Measurements from ENCODE around the gene STIM2. TPM values are rescaled to one million over a fixed set of nuclear protein-coding genes. Genes with fewer than 3 reads are reported as not detected.

STIM2 gene
- total RNA-seq, 1 donor from 2014 or later: 43.9 TPM

DNA sequence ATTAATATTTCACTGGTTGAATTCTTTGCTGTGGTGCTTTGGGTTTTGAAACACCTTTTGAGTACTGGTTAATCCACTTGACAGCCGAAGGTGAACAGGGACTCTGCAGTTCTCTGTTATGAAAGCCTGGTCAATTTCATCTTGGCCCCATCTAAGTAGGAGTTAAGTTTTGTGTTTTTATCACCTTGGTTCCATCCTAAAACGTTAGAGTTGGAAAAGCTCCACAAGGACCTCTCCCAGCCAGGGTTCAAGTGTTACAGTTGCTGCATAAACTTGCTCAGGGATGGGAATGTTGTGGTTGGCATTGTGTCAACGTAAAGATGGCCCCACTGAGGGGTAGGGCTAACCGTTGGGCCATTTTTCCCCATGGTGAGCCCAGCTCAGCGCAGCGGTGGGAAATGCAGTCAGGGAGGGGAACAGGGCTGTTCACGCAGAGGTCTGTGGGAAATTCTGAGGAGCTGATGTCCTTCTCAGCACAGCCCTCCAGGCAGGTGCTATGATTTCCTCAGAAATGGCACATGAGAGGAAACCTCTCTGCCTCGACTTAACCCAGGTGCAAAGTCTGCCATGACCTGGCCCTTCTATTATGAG, 188.7 kb downstream of the STIM2 start:
- Histone ChIP-seq H3K36me3 (no peaks in the 10 kb centered on the region), H3K27ac (no peak overlapping the region), H3K9me3 (no peaks in the 10 kb centered on the region), H3K4me1 (peaks cover 11% of the 10 kb centered on the region), H3K27me3 (ENCODE audit: low read depth) (no peaks in the 10 kb centered on the region), H3K4me3 (no peak overlapping the region)
- intact Hi-C loops (cut with DNase I): no loop called here
- DNase-seq (no peak), ATAC-seq (peak; percentile 44 to 45)
- no peak for TF ChIP-seq CTCF (IDR thresholded peaks at IDR 0.05)

DNA sequence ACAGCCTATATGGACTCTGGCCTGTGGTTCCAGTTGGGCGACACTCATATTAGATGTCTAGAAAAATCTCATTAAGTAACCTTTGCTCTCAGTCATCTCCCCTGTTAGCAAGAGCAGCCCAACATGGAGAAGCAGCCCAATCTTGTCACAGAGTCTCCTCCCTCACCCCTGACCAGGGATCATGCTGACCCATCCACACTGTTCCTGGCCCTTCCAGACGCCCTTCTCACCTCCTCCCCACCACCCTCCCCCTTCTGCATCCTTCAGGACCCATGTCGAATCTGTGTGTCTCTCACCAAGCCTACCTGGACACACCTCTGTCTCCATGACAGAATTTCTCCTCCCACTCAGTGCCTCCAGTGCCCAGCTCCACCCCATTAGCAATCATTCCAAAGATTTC, 190.1 kb downstream of the STIM2 start:
- no peak for TF ChIP-seq CTCF (IDR thresholded peaks at IDR 0.05)
- ATAC-seq: peak in 1 of 2 donors; percentile 22

GRCh38 chr4:27055221-27055760, 194.7 kb downstream of the STIM2 start:
- intact Hi-C loops (cut with DNase I): no loop called here
- Histone ChIP-seq H3K27me3 (ENCODE audit: low read depth) (no peaks in the 10 kb centered on the region), H3K9me3 (no peaks in the 10 kb centered on the region), H3K4me3 (no peak overlapping the region), H3K27ac (no peak overlapping the region), H3K36me3 (no peaks in the 10 kb centered on the region), H3K4me1 (no peaks in the 10 kb centered on the region)
- DNase-seq: no peak
- no peak for TF ChIP-seq CTCF (IDR thresholded peaks at IDR 0.05)
- ATAC-seq: no peak

More for the DNA sequence above, 190.1 kb downstream of the STIM2 start:
- no peaks in the 10 kb centered on the region for H3K9me3 ChIP-seq
- no peak overlapping the region for H3K4me3 ChIP-seq
- no peak for DNase-seq
- intact Hi-C loops (cut with DNase I): no loop called here
- no peak overlapping the region for H3K27ac ChIP-seq
- peaks cover 11% of the 10 kb centered on the region for H3K4me1 ChIP-seq
- H3K27me3 ChIP-seq (ENCODE audit: low read depth): no peaks in the 10 kb centered on the region
- H3K36me3 ChIP-seq: no peaks in the 10 kb centered on the region

GRCh38 chr4:27056281-27056680, 195.6 kb downstream of the STIM2 start:
- Histone ChIP-seq H3K9me3 (no peaks in the 10 kb centered on the region), H3K27ac (no peak overlapping the region), H3K4me1 (no peaks in the 10 kb centered on the region), H3K27me3 (ENCODE audit: low read depth) (no peaks in the 10 kb centered on the region), H3K36me3 (no peaks in the 10 kb centered on the region), H3K4me3 (no peak overlapping the region)
- DNase-seq (no peak), ATAC-seq (no peak)
- intact Hi-C loops (cut with DNase I): no loop called here
- no peak for TF ChIP-seq CTCF (IDR thresholded peaks at IDR 0.05)

- DNase-seq (no peak), ATAC-seq (no peak)
- no peaks in the 10 kb centered on the region for H3K36me3 ChIP-seq
- H3K4me1 ChIP-seq: no peaks in the 10 kb centered on the region
- H3K4me3 ChIP-seq: no peak overlapping the region
- H3K27ac ChIP-seq: no peak overlapping the region
- no peaks in the 10 kb centered on the region for H3K9me3 ChIP-seq
- intact Hi-C loops (cut with DNase I): no loop called here
- no peak for TF ChIP-seq CTCF (IDR thresholded peaks at IDR 0.05)
- H3K27me3 ChIP-seq (ENCODE audit: low read depth): no peaks in the 10 kb centered on the region
Observed at GRCh38 chr4:27057053-27057452, 196.4 kb downstream of the STIM2 start.

Data from lower lobe of right lung (tissue), 2 donors.